Stimulated activated CD4-positive, alpha-beta T cell treated with anti-CD3 and anti-CD28 coated beads, Interleukin-1b, Interleukin-23, amount 100 ng/mL, for 24 hours (primary cell): ENCODE data around the gene ZFPM1.

Experiments used
- DNase-seq, 4 experiments: peaks; one replicate each; pipeline ENCODE4 v3.0.0-alpha.2; 2020; ENCODE audit warnings: low read depth in 4 of 4, low spot score in 1 of 4

Gene ZFPM1

DNA sequence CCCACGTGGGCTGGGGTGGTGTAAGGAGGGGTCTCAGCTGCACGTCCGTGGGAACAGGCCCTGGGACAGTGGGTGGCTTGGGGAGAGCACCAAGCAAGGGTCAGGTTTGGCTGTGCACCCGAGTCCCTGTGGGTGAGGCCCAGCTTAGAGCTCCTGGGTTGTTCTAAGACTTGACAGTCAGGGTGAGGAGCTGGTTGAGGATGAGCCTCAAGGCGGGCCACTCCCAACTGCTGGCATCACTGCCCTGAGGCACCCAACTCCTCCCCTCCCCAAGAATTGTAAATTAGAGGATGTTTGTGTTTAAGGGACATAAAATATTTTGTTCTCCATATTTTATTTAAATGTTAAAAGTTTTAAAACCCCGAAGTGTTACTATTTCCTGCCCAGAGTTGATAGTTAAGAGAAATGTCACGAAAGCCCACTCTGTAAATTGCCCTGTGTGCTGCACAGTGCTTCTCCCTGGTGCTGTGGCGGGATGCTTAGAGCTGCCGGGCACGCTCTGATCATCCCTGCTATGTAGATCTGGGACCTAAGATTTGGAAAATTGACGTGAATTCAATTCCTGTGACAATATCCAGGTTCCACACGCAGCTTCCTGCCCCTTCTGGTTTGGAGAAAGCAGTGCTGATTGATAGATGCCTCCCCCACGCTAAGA lies 133.0 kb downstream of the ZFPM1 start:
- no peak for DNase-seq
